GM19452 (cell line): Measurements from ENCODE around the gene TRIM22.
"Not testable (repeated sequence)": the region's sequence is repeated elsewhere in the genome, so short reads cannot be mapped to it uniquely, and the experiment has no call there.

Experiments
- ATAC-seq: cut with Tn5 transposase; IDR thresholded peaks from one replicate; pipeline ENCODE4 v1.9.1; 2021; ENCODE audit not compliant: unreplicated experiment

The TRIM22 gene

DNA sequence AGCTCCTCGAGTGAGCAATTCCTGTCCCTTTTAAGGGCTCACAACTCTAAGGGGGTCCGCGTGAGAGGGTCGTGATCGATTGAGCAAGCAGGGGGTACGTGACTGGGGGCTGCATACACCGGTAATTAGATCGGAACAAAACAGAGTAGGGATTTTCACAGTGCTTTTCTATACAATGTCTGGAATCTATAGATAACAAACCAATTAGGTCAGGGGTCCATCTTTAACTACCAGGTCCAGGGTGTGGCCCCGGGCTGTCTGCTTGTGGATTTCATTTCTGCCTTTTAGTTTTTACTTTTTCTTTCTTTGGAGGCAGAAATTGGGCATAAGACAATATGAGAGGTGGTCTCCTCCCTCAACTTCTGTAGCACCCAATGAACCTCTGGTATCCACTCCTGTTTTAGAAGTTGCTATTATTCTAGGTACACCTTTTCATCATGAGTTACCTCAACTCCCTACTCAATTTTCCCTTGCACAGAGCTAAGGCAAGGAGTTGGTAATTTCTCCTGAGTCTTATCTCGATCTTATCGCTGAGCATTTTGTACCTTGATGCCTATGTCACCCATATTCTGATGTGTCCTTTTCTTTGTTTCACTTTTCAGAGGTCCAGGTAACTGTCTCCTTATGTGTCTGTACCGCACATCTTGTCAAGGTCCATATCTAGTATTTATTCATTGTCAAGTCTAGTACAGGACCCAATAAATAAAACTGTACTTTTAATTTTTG lies 1.8 kb downstream of the TRIM22 start:
- ATAC-seq = not testable (repeated sequence)

DNA sequence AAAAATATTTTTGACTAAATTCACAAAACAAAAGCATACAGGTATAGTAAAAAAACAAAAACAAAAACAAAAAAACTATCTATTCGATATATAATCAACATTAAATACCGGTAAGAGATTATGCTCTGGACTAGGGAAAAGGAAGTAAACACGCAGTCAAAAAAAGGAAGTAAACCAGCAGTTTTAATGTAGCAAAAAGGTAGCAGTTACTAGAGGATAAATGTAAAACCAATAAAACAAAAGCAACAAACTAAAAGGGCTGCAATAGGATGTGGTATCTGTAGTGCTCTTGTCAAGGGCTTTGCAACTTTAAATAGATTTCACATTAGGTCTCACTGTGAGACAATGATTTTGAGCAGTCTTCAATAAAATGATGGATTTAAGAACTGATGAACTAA lies 2.4 kb downstream of the TRIM22 start:
- no peak for ATAC-seq

DNA sequence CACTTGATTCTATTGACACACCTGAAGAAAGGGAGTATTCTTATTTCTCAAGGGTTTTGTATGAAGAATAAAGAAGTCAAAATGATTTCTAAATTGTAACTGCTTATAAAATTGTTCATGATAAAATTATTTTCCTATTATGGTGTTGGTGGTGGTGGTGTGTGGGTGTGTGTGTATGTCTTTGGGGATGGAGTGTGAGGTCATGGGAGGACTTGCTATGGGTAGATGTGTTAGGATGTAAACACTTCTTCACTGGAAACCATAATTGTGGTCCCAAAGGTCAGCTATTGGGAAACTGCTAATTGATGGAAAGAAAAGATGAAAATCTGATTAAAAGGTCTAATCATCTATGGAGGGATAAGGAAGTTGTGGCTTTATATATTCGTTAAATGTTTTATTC lies 5.1 kb downstream of the TRIM22 start:
- ATAC-seq = no peak

DNA sequence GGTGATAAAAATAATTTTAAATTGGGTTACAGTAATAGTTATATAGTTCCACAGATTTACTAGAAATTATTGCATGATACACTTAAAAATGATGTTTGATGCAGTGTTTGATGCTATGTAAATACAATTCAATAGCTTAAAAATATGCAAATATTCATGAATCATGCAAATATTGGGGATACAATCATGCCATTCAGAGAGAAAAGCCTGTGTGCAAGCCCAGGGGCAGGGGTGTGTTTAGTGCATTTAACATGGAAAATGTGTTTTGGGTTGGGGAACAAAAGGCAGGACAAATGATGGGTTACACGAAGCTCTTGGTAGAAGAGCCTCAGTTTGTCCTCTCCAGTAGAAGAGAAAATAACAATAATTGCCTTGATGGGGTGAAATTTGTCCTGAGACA lies 6.0 kb downstream of the TRIM22 start:
- no peak for ATAC-seq

DNA sequence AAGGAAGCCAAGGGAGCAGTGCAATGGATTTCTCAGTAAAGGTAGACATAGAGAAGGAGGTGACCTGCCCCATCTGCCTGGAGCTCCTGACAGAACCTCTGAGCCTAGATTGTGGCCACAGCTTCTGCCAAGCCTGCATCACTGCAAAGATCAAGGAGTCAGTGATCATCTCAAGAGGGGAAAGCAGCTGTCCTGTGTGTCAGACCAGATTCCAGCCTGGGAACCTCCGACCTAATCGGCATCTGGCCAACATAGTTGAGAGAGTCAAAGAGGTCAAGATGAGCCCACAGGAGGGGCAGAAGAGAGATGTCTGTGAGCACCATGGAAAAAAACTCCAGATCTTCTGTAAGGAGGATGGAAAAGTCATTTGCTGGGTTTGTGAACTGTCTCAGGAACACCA lies 6.6 kb downstream of the TRIM22 start:
- ATAC-seq = no peak

DNA sequence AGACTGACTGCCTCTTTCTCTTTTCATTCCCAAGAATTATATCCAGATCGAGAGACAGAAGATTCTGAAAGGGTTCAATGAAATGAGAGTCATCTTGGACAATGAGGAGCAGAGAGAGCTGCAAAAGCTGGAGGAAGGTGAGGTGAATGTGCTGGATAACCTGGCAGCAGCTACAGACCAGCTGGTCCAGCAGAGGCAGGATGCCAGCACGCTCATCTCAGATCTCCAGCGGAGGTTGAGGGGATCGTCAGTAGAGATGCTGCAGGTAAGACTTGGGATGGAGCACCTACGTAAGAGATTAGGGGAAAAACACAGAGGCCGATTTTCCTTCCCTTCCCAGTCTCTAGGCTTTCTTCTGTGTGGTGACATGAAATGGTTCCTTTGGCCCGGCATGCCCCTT lies 8.7 kb downstream of the TRIM22 start:
- ATAC-seq = no peak

DNA sequence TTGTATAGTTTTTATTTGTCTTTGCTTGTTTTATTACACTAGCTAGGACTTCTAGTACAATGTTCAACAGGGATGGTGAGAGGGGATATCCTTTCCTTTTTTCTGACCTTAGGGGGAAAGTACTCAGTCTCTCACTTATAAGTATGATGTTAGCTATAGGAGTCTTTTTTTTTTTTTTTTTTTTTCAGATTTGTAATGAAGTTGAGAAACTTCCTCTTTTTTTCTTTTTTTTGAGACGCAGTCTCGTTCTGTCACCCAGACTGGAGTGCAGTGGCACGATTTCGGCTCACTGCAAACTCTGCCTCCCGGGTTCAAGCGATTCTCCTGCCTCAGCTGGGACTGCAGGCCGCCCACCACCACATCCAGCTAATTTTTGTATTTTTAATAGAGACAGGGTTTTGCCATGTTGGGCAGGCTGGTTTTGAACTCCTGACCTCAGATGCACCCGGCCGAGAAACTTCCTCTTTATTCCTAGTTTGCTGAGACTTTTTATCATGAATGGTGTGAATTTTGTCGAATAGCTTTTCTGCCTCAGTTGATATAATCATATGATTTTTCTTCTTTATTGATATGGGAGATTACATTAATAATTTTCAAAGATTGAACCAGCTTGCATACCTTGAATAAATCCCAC lies 10.9 kb downstream of the TRIM22 start:
- no peak for ATAC-seq

DNA sequence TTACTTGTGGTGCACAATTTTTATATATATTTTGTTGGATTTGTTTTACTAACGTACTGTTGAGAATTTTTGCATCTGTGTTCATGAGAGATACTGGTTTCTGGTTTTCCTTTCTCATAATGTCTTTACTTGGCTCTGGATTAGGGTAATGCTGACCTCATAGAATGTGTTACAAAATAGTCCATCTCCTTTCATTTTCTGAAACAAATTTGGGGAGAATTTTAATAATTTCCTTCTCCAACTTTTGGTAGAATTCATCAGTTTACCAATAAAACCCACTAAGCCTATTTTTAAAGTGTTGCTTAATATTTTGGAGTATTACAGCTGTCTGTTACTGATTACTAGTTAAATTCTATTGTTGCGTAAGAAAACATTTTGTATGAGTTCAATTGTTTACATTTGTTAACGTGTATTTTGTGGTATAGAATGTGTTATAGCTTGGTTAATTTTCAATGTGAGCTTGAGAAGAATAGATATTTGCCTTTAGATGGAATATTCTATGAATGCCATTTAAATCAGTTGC lies 11.5 kb downstream of the TRIM22 start:
- ATAC-seq = no peak

DNA sequence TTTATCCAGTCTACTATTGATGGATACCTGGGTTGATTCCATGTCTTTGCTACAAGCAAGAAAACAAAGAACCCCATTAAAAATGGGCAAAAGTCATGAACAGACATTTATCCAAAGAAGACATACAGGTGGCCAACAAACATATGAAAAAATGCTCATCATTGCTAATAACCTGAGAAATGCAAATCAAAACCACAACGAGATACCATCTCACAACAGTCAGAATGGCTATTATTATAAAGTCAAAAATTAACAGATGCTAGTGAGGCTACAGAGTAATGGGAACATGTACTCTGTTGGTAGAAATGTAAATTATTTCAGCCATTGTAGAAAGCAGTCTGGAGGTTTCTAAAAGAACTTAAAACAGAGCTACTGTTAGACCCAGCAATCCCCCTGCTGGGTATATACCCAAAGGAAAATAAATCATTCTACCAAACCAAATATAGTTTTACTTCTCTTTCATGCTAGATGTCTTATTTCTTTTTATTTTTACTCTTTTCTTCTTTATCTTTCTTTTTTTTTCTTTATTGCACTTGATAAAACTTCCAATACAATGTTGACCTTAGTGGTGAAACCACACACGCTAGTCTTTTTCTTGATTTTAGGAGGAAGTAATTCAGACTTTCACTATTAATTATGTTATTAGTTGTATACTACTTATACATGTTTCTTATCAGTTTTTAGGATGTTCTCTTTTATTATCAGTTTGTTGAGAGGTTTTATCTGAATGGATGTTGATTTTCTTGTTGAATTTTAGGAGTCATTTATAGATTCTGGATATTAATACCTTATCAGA lies 14.3 kb downstream of the TRIM22 start:
- ATAC-seq = peak; percentile 74

DNA sequence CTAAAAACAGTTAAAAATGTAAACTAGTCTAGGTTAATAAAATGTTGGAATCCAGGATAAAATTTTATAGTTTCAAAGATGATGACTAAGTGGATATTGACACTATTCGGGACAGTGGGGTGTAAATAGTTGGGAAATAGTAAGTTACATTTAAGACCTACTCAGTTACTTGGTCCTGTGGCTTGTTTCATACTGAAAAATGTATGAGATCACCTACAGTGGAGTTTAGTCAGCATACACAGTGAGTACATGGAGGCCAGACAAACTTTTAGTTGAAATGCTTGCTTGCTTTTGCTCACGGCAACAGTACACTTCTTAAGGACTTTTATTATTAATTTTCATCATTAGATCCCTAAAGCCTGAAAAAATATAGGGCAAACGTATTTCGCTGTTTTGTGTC lies 16.1 kb downstream of the TRIM22 start:
- ATAC-seq = no peak

DNA sequence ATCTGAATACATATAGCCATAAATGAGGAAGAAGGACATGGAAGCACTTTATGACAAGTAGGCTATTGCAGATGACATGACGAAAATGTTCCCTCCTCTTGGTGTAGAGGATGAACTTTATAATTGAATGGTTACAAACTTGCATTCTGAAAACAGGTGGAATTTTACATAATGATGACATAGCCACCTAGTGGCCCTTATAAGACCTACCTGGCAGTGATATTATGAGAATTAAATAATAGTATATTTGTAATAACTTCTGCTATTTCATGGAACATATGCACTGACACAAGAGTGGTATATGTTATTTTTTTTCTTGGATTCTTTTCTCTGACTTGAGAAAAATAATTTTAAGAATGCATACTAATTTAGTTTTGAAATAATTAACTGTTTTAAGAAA lies 22.9 kb downstream of the TRIM22 start:
- ATAC-seq = no peak

DNA sequence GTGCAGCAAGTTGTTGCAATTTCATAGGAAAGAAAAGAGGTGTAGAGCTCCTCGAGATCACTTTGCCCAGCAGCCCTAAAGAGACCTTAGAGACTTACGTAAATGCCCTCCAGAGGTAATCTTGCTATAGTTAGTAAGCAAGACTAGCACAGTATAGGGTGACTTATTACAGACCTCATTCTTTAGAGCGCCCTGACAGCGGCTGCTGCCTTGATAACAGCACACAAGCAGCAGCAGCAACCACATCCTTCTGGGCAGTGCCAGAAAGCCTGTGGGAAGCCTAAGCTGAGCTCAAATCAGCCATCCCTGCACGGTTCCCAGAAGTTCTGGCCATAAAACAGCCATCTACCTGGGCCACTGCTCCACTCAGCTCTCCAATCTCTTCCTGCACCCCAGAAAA lies 24.1 kb downstream of the TRIM22 start:
- no peak for ATAC-seq

DNA sequence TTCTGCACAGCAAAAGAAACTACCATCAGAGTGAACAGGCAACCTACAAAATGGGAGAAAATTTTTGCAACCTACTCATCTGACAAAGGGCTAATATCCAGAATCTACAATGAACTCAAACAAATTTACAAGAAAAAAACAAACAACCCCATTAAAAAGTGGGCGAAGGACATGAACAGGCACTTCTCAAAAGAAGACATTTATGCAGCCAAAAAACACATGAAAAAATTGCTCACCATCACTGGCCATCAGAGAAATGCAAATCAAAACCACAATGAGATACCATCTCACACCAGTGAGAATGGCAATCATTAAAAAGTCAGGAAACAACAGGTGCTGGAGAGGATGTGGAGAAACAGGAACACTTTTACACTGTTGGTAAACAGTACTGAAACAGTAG lies 26.9 kb downstream of the TRIM22 start:
- ATAC-seq = not testable (repeated sequence)

DNA sequence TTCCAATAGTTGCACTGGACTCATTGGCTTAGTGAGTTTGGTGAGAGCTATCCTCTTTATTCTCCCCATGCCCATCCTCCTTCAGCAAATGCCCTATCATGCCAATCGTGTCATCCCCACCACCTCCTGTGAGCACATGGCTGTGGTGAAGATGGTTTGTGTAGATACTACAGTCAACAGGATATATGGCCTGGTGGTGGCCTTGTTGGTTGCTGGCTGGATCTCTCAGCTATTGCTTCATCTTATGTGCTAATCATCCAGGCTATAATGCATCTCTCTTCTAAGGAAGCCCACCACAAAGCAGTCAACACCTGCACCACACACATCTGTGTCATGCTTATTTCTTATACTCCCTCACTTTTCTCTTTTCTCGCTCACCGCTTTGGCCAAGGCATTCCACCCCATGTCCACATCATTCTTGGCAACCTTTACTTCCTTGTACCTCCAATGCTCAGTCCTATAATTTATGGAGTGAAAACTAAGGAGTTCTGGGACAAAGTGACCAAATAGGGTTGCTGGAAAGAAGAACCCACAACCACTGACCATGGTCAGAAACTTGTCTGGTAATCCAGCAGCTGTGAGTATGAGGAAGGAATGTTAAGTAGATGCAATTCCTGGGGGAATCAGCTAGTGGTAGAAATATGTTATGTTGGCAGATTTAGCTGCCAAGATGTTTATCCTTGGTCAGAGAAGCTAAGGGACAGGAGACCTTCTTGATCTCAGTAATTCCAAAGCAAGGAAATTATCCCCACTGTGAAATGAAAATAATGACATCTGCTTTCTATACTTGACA lies 30.3 kb downstream of the TRIM22 start:
- ATAC-seq = no peak

DNA sequence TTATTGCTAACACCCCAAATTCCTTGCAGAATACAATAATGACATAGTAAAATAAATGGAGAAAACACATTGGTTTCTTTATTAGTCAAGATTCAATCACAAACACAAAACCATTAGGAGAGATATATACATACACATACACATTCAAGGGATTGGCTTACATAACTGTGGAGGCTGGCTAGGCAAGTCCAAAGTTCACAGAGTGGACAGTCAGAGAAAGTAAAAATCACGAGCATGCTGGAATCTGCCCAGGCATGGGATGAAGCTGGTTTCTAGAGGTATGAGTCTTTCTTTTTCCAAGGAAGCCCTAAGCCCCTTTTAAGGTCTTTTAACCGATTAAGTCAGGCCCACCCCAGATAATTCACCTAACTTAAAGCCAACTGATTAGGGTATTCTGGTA lies 33.0 kb downstream of the TRIM22 start:
- ATAC-seq = no peak

DNA sequence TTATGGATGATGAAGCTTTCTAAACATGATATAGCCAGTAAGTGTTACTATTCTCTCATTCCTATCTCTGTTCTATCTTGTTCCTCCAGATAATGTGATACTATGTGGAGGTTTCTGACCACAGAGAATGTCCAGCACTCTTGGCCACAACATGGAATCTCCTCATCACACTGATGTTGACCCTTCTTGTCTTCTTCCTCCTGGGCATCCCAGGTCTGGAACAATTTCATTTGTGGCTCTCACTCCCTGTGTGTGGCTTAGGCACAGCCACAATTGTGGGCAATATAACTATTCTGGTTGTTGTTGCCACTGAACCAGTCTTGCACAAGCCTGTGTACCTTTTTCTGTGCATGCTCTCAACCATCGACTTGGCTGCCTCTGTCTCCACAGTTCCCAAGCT lies 36.8 kb downstream of the TRIM22 start:
- no peak for ATAC-seq

DNA sequence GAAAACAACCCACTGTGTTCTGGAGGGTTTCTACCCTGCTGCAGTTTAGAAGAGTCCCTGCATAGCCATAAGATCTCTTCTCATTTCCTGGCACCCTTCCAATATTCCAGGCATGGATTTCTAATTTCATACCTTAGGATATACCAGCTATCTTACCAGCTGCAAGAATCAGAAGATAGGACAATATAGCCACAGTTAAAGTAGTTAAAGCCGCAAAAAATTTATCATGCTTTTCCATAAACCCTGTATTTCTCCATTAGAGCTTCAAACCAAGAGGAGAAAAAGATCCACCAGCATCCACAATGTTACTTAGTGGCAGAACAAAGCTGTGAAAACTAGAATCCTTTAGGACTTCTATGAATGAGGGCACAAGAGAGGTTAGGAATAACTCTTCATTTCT lies 38.1 kb downstream of the TRIM22 start:
- ATAC-seq = no peak

DNA sequence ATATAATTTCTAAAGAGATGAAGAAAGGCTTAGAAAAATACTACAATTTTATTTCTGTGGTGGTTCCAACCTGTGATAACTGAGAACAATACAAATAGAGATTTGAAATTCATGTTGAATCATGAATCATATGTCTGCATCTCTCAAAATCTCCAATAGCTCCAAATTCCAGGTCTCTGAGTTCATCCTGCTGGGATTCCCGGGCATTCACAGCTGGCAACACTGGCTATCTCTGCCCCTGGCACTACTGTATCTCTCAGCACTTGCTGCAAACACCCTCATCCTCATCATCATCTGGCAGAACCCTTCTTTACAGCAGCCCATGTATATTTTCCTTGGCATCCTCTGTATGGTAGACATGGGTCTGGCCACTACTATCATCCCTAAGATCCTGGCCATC lies 46.8 kb downstream of the TRIM22 start, which contains the start of gene OR56B1:
Gene OR56B1 (plus strand): TSS at position 53 of the 400 bp plus-strand sequence. CDS start 69 bp downstream, at position 122.
- ATAC-seq = no peak

DNA sequence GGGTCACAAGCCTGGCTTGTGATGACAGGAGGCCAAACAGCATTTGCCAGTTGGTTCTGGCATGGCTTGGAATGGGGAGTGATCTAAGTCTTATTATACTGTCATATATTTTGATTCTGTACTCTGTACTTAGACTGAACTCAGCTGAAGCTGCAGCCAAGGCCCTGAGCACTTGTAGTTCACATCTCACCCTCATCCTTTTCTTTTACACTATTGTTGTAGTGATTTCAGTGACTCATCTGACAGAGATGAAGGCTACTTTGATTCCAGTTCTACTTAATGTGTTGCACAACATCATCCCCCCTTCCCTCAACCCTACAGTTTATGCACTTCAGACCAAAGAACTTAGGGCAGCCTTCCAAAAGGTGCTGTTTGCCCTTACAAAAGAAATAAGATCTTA lies 47.5 kb downstream of the TRIM22 start:
- ATAC-seq = no peak

DNA sequence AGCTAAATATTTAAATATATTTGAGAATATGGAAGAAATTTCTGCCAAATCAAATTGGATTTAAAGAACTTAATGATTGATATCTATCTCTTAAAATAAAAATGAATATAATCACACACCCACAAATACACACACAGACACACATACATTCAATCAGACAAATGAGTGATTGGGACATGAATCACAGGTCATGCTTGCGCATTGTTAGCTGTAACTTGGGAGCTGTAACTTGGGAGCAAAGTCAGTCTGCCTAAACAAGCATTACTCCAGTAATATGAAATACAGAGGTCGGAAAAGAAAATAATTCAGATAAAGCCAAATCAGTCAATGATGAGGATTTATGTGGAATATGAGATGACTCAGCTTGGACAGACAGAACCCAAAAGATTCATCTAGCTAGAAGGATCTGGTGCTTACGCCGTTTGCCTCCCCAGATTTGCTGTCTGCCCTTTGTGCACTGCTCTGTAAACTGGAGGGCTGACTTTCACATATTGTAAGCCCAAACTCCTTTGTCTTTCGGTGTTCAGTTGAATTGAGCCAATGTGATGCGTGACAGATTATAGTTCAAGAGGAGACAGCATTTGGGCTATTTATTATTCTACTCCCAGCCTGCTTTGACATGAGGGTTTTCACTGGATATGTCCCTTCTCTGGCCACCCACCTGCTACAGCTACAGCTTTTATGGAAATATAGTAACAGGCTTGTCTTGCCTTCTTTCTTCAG lies 48.2 kb downstream of the TRIM22 start:
- ATAC-seq = no peak
